ENCODE measurements around the gene LMTK2.
"Not testable (repeated sequence)": the region's sequence is repeated elsewhere in the genome, so short reads cannot be mapped to it uniquely, and the experiment has no call there.

The LMTK2 gene

DNA sequence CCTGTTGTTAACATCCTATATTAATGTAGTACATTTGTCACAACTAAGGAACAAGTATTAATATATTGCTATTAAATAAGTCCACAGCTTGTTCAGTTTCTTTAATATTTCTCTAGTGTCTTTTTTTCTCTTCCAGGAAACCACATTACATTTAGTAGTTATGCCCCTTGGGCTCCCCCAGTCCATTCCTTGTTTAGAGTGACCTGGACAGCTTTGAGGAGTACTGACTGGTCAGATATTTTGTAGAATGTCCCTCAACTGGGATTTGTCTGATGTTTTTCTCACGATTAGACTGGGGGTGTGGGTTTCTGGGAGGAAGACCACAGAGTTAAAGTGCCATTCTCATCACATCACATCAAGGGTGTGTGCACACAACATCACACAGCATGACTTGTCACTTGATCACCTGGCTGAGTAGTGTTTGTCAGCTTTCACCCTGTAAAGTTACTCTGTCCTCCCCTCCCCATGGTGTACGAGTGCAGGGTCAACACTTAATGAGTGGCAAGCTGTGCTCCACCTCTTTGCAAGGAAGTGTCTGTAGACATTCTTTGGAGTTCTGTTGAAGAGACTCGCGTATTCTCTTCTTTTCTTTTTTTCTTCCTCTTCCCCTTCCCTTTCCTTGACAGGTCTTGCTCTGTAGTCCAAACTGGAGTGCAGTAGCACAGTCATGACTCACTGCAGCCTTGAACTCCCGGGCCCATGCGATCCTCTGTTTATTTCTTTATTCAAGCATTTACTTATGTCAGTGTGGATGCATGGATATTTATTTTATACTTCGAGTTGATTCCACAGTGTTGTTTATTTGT lies 10.2 kb downstream of the LMTK2 start:
- peak overlapping the region; percentile 23 for H3K27ac Mint-ChIP-seq
- DNase-seq, result no peak
- no peaks in the 10 kb centered on the region for H3K9me3 Mint-ChIP-seq
- peaks cover 2% of the 10 kb centered on the region for H3K27me3 Mint-ChIP-seq (ENCODE audit: low read depth, poor library complexity)
- peaks cover 20% of the 10 kb centered on the region for H3K36me3 Mint-ChIP-seq (ENCODE audit: low read depth)
- H3K4me1 Mint-ChIP-seq, result peaks cover 66% of the 10 kb centered on the region
- TF ChIP-seq, protein P1, sequence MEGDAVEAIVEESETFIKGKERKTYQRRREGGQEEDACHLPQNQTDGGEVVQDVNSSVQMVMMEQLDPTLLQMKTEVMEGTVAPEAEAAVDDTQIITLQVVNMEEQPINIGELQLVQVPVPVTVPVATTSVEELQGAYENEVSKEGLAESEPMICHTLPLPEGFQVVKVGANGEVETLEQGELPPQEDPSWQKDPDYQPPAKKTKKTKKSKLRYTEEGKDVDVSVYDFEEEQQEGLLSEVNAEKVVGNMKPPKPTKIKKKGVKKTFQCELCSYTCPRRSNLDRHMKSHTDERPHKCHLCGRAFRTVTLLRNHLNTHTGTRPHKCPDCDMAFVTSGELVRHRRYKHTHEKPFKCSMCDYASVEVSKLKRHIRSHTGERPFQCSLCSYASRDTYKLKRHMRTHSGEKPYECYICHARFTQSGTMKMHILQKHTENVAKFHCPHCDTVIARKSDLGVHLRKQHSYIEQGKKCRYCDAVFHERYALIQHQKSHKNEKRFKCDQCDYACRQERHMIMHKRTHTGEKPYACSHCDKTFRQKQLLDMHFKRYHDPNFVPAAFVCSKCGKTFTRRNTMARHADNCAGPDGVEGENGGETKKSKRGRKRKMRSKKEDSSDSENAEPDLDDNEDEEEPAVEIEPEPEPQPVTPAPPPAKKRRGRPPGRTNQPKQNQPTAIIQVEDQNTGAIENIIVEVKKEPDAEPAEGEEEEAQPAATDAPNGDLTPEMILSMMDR (IDR thresholded peaks at IDR 0.05), result no peak
- H3K4me3 Mint-ChIP-seq, result no peak overlapping the region

DNA sequence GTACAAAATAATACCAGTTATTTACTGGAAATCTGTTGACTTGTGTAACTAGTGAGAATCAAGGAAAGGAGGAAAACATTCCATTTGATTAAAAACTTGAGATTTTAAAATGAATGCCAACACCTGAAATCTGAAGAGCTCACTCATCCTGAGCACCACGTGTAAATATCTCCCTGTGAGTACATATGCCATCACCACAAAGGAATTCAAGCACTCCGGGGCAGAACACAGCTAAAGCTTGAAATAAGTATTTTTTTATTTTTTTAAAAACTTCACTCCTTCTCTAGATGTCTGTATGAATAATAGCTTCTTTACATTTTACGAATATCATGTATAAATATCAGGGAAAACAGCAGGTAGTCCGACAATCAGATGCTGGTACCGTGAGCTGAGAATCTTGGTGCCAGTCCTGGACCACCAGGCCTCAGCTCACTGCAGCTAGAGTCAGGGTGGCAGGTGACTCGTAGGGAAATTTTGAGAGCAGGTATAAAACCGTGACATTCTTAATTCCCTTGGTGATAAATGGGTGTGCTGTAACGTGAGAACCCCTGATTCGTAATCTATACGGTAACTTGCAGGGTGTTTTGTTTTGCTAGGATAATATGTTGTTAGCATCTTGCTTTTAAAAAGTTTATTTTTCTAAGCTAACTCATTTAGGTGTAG lies 12.7 kb downstream of the LMTK2 start:
- Mint-ChIP-seq H3K4me3 (no peak overlapping the region), H3K27ac (peak overlapping the region; percentile 65), H3K36me3 (ENCODE audit: low read depth) (peaks cover 16% of the 10 kb centered on the region), H3K4me1 (peaks cover 76% of the 10 kb centered on the region), H3K27me3 (ENCODE audit: low read depth, poor library complexity) (no peaks in the 10 kb centered on the region), H3K9me3 (no peaks in the 10 kb centered on the region)
- DNase-seq, result no peak
- TF ChIP-seq, protein P1 (IDR thresholded peaks at IDR 0.05), result no peak

DNA sequence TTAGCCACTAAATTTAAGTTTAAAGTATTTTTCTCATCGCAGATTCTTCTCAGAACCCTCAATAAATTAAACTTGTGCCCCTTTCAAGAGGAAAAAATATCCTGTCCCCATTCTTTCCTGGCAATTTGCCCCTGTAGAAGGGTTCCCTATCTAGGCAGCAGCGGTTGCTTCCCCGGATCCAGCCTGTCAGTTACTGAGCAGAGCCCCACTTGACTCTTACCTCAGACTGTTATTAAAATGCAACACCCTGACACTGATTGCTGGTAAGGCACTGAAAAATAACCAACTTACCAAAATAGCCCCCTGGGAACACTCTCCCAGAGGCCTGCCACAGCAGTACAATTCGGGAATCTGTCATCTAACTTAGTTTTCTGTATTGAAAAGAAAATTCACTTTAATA lies 13.9 kb downstream of the LMTK2 start:
- Mint-ChIP-seq H3K4me3 (no peak overlapping the region), H3K9me3 (no peaks in the 10 kb centered on the region), H3K4me1 (peaks cover 67% of the 10 kb centered on the region), H3K36me3 (ENCODE audit: low read depth) (peaks cover 15% of the 10 kb centered on the region), H3K27ac (peak overlapping the region; percentile 75), H3K27me3 (ENCODE audit: low read depth, poor library complexity) (no peaks in the 10 kb centered on the region)
- no peak for DNase-seq
- TF ChIP-seq, protein P1 (IDR thresholded peaks at IDR 0.05), result no peak

DNA sequence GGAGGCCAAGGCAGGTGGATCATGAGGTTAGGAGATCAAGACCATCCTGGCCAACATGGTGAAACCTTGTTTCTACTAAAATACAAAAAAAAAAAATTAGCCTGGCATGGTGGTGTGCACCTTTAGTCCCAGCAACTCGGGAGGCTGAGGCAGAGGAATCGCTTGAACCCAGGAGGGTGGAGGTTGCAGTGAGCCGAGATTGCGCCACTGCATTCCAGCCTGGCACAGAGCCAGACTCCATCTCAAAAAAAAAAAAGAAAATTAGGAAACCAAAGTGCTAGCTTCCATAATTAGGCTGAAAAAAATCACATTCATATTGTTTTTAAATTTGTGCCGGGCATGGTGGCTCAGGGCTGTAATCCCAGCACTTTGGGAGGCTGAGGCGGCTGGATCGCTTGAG lies 14.7 kb downstream of the LMTK2 start:
- not testable (repeated sequence) for H3K27me3 Mint-ChIP-seq (ENCODE audit: low read depth, poor library complexity); DNase-seq; H3K4me3 Mint-ChIP-seq; H3K9me3 Mint-ChIP-seq
- Mint-ChIP-seq H3K36me3 (ENCODE audit: low read depth) (peaks cover 15% of the 10 kb centered on the region), H3K27ac (peak overlapping the region; percentile 75), H3K4me1 (peaks cover 61% of the 10 kb centered on the region)

DNA sequence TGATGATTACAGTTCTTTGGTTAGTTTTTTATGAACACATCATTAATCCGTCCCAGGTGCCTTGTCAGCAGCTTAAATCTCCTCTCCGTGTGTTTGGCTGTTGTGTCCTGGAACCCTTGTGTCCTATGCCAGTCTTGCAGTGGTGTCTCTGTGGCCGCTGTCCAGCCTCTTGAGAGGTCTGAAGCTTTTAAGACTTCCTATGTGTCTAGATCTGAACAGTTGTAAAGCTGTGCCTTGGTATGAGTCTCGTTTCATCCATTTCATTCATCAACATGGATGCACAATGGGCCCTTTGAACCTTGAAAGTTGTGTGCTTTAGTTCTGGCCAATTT lies 16.7 kb downstream of the LMTK2 start:
- no peak for DNase-seq
- Mint-ChIP-seq H3K4me3 (no peak overlapping the region), H3K27ac (no peak overlapping the region), H3K27me3 (ENCODE audit: low read depth, poor library complexity) (no peaks in the 10 kb centered on the region), H3K9me3 (no peaks in the 10 kb centered on the region), H3K36me3 (ENCODE audit: low read depth) (peaks cover 14% of the 10 kb centered on the region), H3K4me1 (peaks cover 42% of the 10 kb centered on the region)
- TF ChIP-seq, protein P1 (IDR thresholded peaks at IDR 0.05), result no peak

DNA sequence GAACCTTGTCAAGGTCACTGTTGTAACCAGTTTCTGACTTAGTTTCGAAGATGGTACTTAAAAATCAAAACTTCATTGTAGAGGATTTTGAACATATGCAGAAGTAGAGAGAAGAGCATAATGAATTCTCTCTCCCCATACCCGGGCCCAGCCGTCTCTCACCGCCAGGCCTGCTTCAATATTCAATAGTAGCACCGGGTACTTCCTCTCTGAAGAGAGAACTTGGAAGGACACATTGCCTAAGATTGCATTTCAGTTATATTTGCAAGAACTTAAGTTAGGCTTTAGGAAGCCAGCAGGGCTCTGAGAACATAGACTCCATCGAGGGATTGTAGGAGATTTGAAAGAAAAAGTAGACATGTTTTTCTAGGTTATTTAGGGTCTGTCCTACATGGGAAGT lies 19.1 kb downstream of the LMTK2 start:
- TF ChIP-seq, protein P1 (IDR thresholded peaks at IDR 0.05), result no peak
- Mint-ChIP-seq H3K4me3 (no peak overlapping the region), H3K27me3 (ENCODE audit: low read depth, poor library complexity) (no peaks in the 10 kb centered on the region), H3K27ac (no peak overlapping the region), H3K4me1 (peaks cover 18% of the 10 kb centered on the region), H3K36me3 (ENCODE audit: low read depth) (peaks cover 10% of the 10 kb centered on the region), H3K9me3 (no peaks in the 10 kb centered on the region)
- no peak for DNase-seq
